GM12878 (cell line): Measurements from ENCODE around the gene INAFM1. TPM values are rescaled to one million over a fixed set of nuclear protein-coding genes. Genes with fewer than 3 reads are reported as not detected.

Experiments used
- ATAC-seq: fragments of 200-7000 bp; cut with Tn5 transposase; 3 replicates; pipeline ENCODE4 v1.9.1; 2020; ENCODE audit warnings: mild to moderate bottlenecking, moderate library complexity
- BruUV-seq: library from RNA; stranded (reverse); fragments of 400-500 nt; replicated peaks from 2 replicates; lab custom pipeline; 2021; lab: Mats Ljungman, UMichigan
- CTCF ChIA-PET: fragments of 300-600 bp; sonication (Branson Sonifier 250); formaldehyde crosslinking; extraction: SDS; loops from one replicate; lab custom pipeline; 2021; ENCODE audit warnings: inconsistent platforms; lab: Yijun Ruan, JAX
- POLR2A ChIA-PET: fragments of 350-600 bp; formaldehyde crosslinking; extraction: SDS; loops from one replicate; lab custom pipeline; 2021; ENCODE audit warnings: inconsistent platforms; lab: Charles Lee
- RAD21 ChIA-PET: fragments of 300-600 bp; sonication (Branson Sonifier 250); formaldehyde crosslinking; loops from one replicate; lab custom pipeline; 2023; ENCODE audit warnings: antibody characterized with exemption; ENCODE audit not compliant: unreplicated experiment; lab: Charles Lee
- SMC1A ChIA-PET: fragments of 300-600 bp; sonication (Branson Sonifier 250); formaldehyde crosslinking; loops from one replicate; lab custom pipeline; 2023; ENCODE audit not compliant: unreplicated experiment, uncharacterized antibody; lab: Charles Lee
- DNase-seq: peaks from one replicate; pipeline ENCODE4 v3.0.0-alpha.2; 2011; ENCODE audit warnings: low read depth, low spot score
- FAIRE-seq: peaks from 3 replicates; lab custom pipeline; 2011; peaks lifted over from hg19 to GRCh38; lab: Jason Lieb, UNC
- H2AFZ ChIP-seq: 2 replicates; pipeline ENCODE4 v1.6.0; 2011; ENCODE audit warnings: low read depth, low read length, control low read depth; ENCODE audit not compliant: control insufficient read depth
- H3K27ac ChIP-seq: 2 replicates; pipeline ENCODE4 v1.5.1; 2011; ENCODE audit warnings: control low read depth; ENCODE audit not compliant: control insufficient read depth, insufficient read depth
- H3K27me3 ChIP-seq, 2 experiments: replicated peaks in 1 of 2; 2 replicates each; pipeline versions ENCODE4 v1.6.0 to v1.6.1; 2011; ENCODE audit warnings: low read length in 1 of 2; ENCODE audit not compliant: control insufficient read depth in 2 of 2, insufficient read depth in 2 of 2
- H3K36me3 ChIP-seq, 2 experiments: 2 replicates each; pipeline ENCODE4 v1.5.1; 2011; ENCODE audit warnings: low read length in 1 of 2; ENCODE audit not compliant: control insufficient read depth in 2 of 2, insufficient read depth in 2 of 2
- H3K4me1 ChIP-seq: 2 replicates; pipeline ENCODE4 v1.6.1; 2011; ENCODE audit warnings: mild to moderate bottlenecking, low read length, moderate library complexity, mixed read lengths; ENCODE audit not compliant: control insufficient read depth, insufficient read depth
- H3K4me2 ChIP-seq: 2 replicates; pipeline ENCODE4 v1.6.0; 2011; ENCODE audit warnings: control low read depth; ENCODE audit not compliant: control insufficient read depth, insufficient read depth
- H3K4me3 ChIP-seq: fragments of 200-600 bp; sonication (generic); 2 replicates; pipeline ENCODE4 v1.5.1; 2016
- H3K79me2 ChIP-seq: 2 replicates; pipeline ENCODE4 v1.6.0; 2011; ENCODE audit warnings: low read length; ENCODE audit not compliant: control insufficient read depth, insufficient read depth
- H3K9ac ChIP-seq: 2 replicates; pipeline ENCODE4 v1.8.0; 2011; ENCODE audit warnings: low read length, control low read depth, mixed read lengths; ENCODE audit not compliant: control insufficient read depth, insufficient read depth
- H3K9me3 ChIP-seq: replicated peaks from 3 replicates; pipeline ENCODE4 v1.5.1; 2011; ENCODE audit warnings: mild to moderate bottlenecking, low read length; ENCODE audit not compliant: control insufficient read depth, insufficient read depth
- H4K20me1 ChIP-seq: 2 replicates; pipeline ENCODE4 v1.6.0; 2011; ENCODE audit not compliant: control insufficient read depth, insufficient read depth
- CHD4 ChIP-seq: fragments of 200-600 bp; sonication (generic); IDR thresholded peaks from 2 replicates; pipeline ENCODE4 v1.6.1; 2016; ENCODE audit warnings: mild to moderate bottlenecking
- CREB1 ChIP-seq: IDR thresholded peaks from 2 replicates; pipeline ENCODE4 v1.6.1; 2012; ENCODE audit warnings: low read depth, mild to moderate bottlenecking, inconsistent platforms
- E2F4 ChIP-seq: IDR thresholded peaks from 2 replicates; pipeline ENCODE4 v1.6.1; 2012; ENCODE audit warnings: low read depth, low read length, improper control_type of control experiment
- ESRRA ChIP-seq: IDR thresholded peaks from 2 replicates; pipeline ENCODE4 v1.6.1; 2012; ENCODE audit warnings: mild to moderate bottlenecking, low read length, improper control_type of control experiment
- GABPA ChIP-seq: IDR thresholded peaks from 2 replicates; pipeline ENCODE4 v1.6.1; 2014; ENCODE audit warnings: antibody characterized with exemption, low read depth, mild to moderate bottlenecking, inconsistent platforms
- HCFC1 ChIP-seq: fragments of 150-350 bp; IDR thresholded peaks from 2 replicates; pipeline ENCODE4 v1.6.1; 2014; ENCODE audit warnings: low read length
- HDGF ChIP-seq: fragments of 450-650 bp; IDR thresholded peaks from 2 replicates; pipeline ENCODE4 v1.6.1; 2016; ENCODE audit warnings: antibody characterized with exemption
- MEF2B ChIP-seq: fragments of 450-650 bp; IDR thresholded peaks from 2 replicates; pipeline ENCODE4 v1.6.1; 2018; ENCODE audit warnings: mild to moderate bottlenecking, moderate library complexity; ENCODE audit not compliant: partially characterized antibody, poor library complexity, severe bottlenecking
- MTA3 ChIP-seq: IDR thresholded peaks from 2 replicates; pipeline ENCODE4 v1.6.1; 2012; ENCODE audit warnings: low read length, inconsistent platforms, borderline replicate concordance
- NFYA ChIP-seq: IDR thresholded peaks from 2 replicates; pipeline ENCODE4 v1.6.1; 2011; ENCODE audit warnings: low read depth, mild to moderate bottlenecking, low read length, improper control_type of control experiment, borderline replicate concordance
- NR2C1 ChIP-seq: fragments of 450-650 bp; IDR thresholded peaks from 2 replicates; pipeline ENCODE4 v1.6.1; 2017; ENCODE audit warnings: antibody characterized with exemption, mild to moderate bottlenecking, moderate library complexity
- POU2F2 ChIP-seq: IDR thresholded peaks from 3 replicates; pipeline ENCODE4 v1.6.1; 2011; ENCODE audit warnings: low read depth, mild to moderate bottlenecking, low read length, borderline replicate concordance
- SMAD1 ChIP-seq: fragments of 450-650 bp; IDR thresholded peaks from 2 replicates; pipeline ENCODE4 v1.6.1; 2018; ENCODE audit warnings: mild to moderate bottlenecking, low read depth; ENCODE audit not compliant: partially characterized antibody
- STAT3 ChIP-seq: IDR thresholded peaks from 2 replicates; pipeline ENCODE4 v1.6.1; 2011; ENCODE audit warnings: low read depth, low read length, improper control_type of control experiment
- WGBS: methylation state at CpG from one replicate; pipeline ENCODE4 v1.1.6; 2016; ENCODE audit warnings: low lambda C conversion rate; ENCODE audit not compliant: insufficient replicate concordance, insufficient coverage; ENCODE audit errors: missing lambda C conversion rate; 5-methylcytosine and 5-hydroxymethylcytosine counted together
- in situ Hi-C: fragments of 300-500 bp; cut with MboI; formaldehyde crosslinking; loops from 9 replicates; pipeline ENCODE4 v1.14.3; 2018; ENCODE audit warnings: mixed read lengths
- intact Hi-C: fragments of 100-400 bp; cut with micrococcal nuclease; formaldehyde crosslinking; loops from one replicate; pipeline ENCODE4 v1.14.2; 2022; ENCODE audit not compliant: unreplicated experiment
- polyA plus RNA-seq, 11 experiments: library from polyadenylated mRNA; depleted of rRNA in 4 of 11; unstranded in 6 of 11; stranded (reverse) in 5 of 11; fragments of >200 nt; fragmentation: Nextera tagmentation in 4 of 11; fragmentation: Illumina TruSeq in 1 of 11; extraction: Ambion mirVana in 4 of 11; extraction: Trizol in 1 of 11; gene quantifications; 1 replicate in 1 of 11; 2 replicates in 10 of 11; pipeline versions ENCODE4 v1.2.1 to v1.2.3, GENCODE V29; 2011 to 2016; ENCODE audit warnings: inconsistent platforms in 2 of 11, missing spikeins in 2 of 11, low read depth in 1 of 11
- total RNA-seq, 4 experiments: library from RNA; depleted of rRNA in 3 of 4; stranded (reverse); fragments of >200 nt in 3 of 4; fragmentation: Illumina TruSeq in 1 of 4; extraction: Trizol in 1 of 4; gene quantifications; 2 replicates each; pipeline versions ENCODE4 v1.2.1 to v1.2.3, GENCODE V29; 2013 to 2021
- TF ChIP-seq, protein P1 (sequence below): fragments of 450-650 bp; formaldehyde crosslinking; IDR thresholded peaks from 2 replicates; pipeline ENCODE4 v1.5.0; 2022; ENCODE audit warnings: mild to moderate bottlenecking, missing genetic modification characterization
- TF ChIP-seq, protein P2 (sequence below): IDR thresholded peaks from 2 replicates; pipeline ENCODE4 v1.6.1; 2012; ENCODE audit warnings: low read length, inconsistent platforms

Gene INAFM1
- total and polyA plus RNA-seq, 10 of the 15 experiments (the other 5 are each of a cell fraction or from before 2014, with no cell fraction given) = 0.57 to 6.8 (median 1.1) TPM; not detected in 1

- Histone ChIP-seq H2AFZ (no peak overlapping the region), H3K4me3 (no peak overlapping the region), H3K4me1 (peaks cover 7% of the 10 kb centered on the region), H3K4me2 (no peak overlapping the region), H3K9me3 (no peaks in the 10 kb centered on the region; the same call in 2 of the 3 replicates), H4K20me1 (no peaks in the 10 kb centered on the region), H3K79me2 (no peaks in the 10 kb centered on the region), H3K9ac (no peak overlapping the region), H3K27me3 (no peaks in the 10 kb centered on the region), H3K36me3 (no peaks in the 10 kb centered on the region; a peak in 1 of 4 replicates), H3K27ac (no peak overlapping the region)
- TF ChIP-seq MTA3 (no peak), GABPA (no peak), SMAD1 (no peak), E2F4 (no peak), NR2C1 (no peak), ESRRA (no peak), CHD4 (no peak), HCFC1 (no peak), NFYA (no peak), POU2F2 (no peak), STAT3 (no peak), HDGF (no peak), CREB1 (no peak), MEF2B (no peak)
- TF ChIP-seq, protein P1, sequence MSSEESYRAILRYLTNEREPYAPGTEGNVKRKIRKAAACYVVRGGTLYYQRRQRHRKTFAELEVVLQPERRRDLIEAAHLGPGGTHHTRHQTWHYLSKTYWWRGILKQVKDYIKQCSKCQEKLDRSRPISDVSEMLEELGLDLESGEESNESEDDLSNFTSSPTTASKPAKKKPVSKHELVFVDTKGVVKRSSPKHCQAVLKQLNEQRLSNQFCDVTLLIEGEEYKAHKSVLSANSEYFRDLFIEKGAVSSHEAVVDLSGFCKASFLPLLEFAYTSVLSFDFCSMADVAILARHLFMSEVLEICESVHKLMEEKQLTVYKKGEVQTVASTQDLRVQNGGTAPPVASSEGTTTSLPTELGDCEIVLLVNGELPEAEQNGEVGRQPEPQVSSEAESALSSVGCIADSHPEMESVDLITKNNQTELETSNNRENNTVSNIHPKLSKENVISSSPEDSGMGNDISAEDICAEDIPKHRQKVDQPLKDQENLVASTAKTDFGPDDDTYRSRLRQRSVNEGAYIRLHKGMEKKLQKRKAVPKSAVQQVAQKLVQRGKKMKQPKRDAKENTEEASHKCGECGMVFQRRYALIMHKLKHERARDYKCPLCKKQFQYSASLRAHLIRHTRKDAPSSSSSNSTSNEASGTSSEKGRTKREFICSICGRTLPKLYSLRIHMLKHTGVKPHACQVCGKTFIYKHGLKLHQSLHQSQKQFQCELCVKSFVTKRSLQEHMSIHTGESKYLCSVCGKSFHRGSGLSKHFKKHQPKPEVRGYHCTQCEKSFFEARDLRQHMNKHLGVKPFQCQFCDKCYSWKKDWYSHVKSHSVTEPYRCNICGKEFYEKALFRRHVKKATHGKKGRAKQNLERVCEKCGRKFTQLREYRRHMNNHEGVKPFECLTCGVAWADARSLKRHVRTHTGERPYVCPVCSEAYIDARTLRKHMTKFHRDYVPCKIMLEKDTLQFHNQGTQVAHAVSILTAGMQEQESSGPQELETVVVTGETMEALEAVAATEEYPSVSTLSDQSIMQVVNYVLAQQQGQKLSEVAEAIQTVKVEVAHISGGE (CRISPR knock-in tag) = no peak
- TF ChIP-seq, protein P2, sequence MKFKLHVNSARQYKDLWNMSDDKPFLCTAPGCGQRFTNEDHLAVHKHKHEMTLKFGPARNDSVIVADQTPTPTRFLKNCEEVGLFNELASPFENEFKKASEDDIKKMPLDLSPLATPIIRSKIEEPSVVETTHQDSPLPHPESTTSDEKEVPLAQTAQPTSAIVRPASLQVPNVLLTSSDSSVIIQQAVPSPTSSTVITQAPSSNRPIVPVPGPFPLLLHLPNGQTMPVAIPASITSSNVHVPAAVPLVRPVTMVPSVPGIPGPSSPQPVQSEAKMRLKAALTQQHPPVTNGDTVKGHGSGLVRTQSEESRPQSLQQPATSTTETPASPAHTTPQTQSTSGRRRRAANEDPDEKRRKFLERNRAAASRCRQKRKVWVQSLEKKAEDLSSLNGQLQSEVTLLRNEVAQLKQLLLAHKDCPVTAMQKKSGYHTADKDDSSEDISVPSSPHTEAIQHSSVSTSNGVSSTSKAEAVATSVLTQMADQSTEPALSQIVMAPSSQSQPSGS = no peak
- WGBS = 42% methylated on average over 3 of the region's 3 CpGs
- FAIRE-seq (no peak), DNase-seq (no peak), ATAC-seq (peak; percentile 10; the same call in 2 of the 3 replicates)
- no TSS peak for BruUV-seq
- POLR2A ChIA-PET = no interaction called here
- CTCF ChIA-PET = interaction anchor here (1.5 to 2.5 kb wide), 6 partner anchors 10 to 177 kb away, joined by 4 to 21 read pairs (median 7); no protein-coding TSS in a partner anchor
- RAD21 ChIA-PET = no interaction called here
- SMC1A ChIA-PET = interaction anchor here (0.6 to 1.4 kb wide), 3 partner anchors 28 to 68 kb away, joined by 3 to 4 read pairs (median 4); no protein-coding TSS in a partner anchor
- in situ Hi-C loops (no loop called here), intact Hi-C loops (no loop called here)
These were observed 31.6 kb downstream of the INAFM1 start for GRCh38 chr19:47306303-47306702.
